CD4-positive, alpha-beta T cell treated with Interleukin-15 for 4 hours (primary cell): ENCODE data around the gene UTF1.

Experiments
- DNase-seq: peaks from one replicate; pipeline ENCODE4 v3.0.0-alpha.2; 2020; ENCODE audit warnings: low spot score

The UTF1 gene

GRCh38 chr10:133247681-133248333, 17.8 kb downstream of the UTF1 start:
- DNase-seq = no peak

GRCh38 chr10:133248334-133248715, 18.3 kb downstream of the UTF1 start:
- no peak for DNase-seq

GRCh38 chr10:133249094-133249780, 19.2 kb downstream of the UTF1 start:
- no peak for DNase-seq

- no peak for DNase-seq
Observed at GRCh38 chr10:133249975-133250754, 20.1 kb downstream of the UTF1 start.

- DNase-seq = no peak
Observed at GRCh38 chr10:133251388-133252222, 21.6 kb downstream of the UTF1 start.

GRCh38 chr10:133252223-133252552, 22.2 kb downstream of the UTF1 start:
- DNase-seq = no peak

- DNase-seq = no peak
Observed at GRCh38 chr10:133253361-133253955, 23.4 kb downstream of the UTF1 start.

GRCh38 chr10:133254421-133255120, 24.6 kb downstream of the UTF1 start:
- DNase-seq = no peak

GRCh38 chr10:133255323-133255722, 25.3 kb downstream of the UTF1 start:
- no peak for DNase-seq

- peak; percentile 21 for DNase-seq
Observed at GRCh38 chr10:133257489-133258065, 27.6 kb downstream of the UTF1 start.

- peak; percentile 29 for DNase-seq
Observed at GRCh38 chr10:133258066-133258817, 28.2 kb downstream of the UTF1 start.

- peak; percentile 94 for DNase-seq
Observed at GRCh38 chr10:133258818-133259601, 29.0 kb downstream of the UTF1 start.

- DNase-seq = no peak
Observed at GRCh38 chr10:133259602-133259989, 29.6 kb downstream of the UTF1 start.

- DNase-seq = peak; percentile 63
Observed at GRCh38 chr10:133260895-133261725, 31.1 kb downstream of the UTF1 start.

- peak; percentile 86 for DNase-seq
Observed at GRCh38 chr10:133261726-133262325, 31.8 kb downstream of the UTF1 start.

GRCh38 chr10:133262696-133263095, 32.7 kb downstream of the UTF1 start:
- no peak for DNase-seq

- DNase-seq = no peak
Observed at GRCh38 chr10:133263674-133264073, 33.7 kb downstream of the UTF1 start.

GRCh38 chr10:133264461-133264860, 34.4 kb downstream of the UTF1 start:
- DNase-seq = peak; percentile 66
